Suprapubic skin (tissue), 4 donors: ENCODE results near the gene USP7. TPM values are rescaled to one million over a fixed set of nuclear protein-coding genes. Genes with fewer than 3 reads are reported as not detected.
"Not testable (repeated sequence)": the region's sequence is repeated elsewhere in the genome, so short reads cannot be mapped to it uniquely, and the experiment has no call there.

Source experiments
- DNase-seq, 2 donors: peaks; one replicate each; pipeline ENCODE4 v3.0.0-alpha.2; 2019; ENCODE audit warnings: low spot score in 2 of 2
- H3K27ac ChIP-seq: fragments of 200-600 bp; sonication (generic); one replicate; pipeline ENCODE4 v1.5.1; 2019
- H3K27me3 ChIP-seq: fragments of 200-600 bp; sonication (generic); one replicate; pipeline ENCODE4 v1.5.1; 2019
- H3K36me3 ChIP-seq: fragments of 200-600 bp; sonication (generic); one replicate; pipeline ENCODE4 v1.5.1; 2019
- H3K4me1 ChIP-seq: fragments of 200-600 bp; sonication (generic); one replicate; pipeline ENCODE4 v1.5.1; 2019
- H3K4me3 ChIP-seq: fragments of 200-600 bp; sonication (generic); one replicate; pipeline ENCODE4 v1.5.1; 2019; ENCODE audit warnings: mild to moderate bottlenecking
- H3K9me3 ChIP-seq: fragments of 200-600 bp; sonication (generic); one replicate; pipeline ENCODE4 v1.5.1; 2019
- CTCF ChIP-seq, 2 donors: fragments of 200-600 bp in 1 of 2; fragments of 450-650 bp in 1 of 2; sonication (generic) in 1 of 2; IDR thresholded peaks; one replicate each; pipeline ENCODE4 v1.5.1; 2016 to 2019; ENCODE audit warnings: antibody characterized with exemption in 2 of 2, mild to moderate bottlenecking in 1 of 2, moderate library complexity in 1 of 2
- EP300 ChIP-seq: sonication (generic); formaldehyde crosslinking; IDR thresholded peaks from one replicate; pipeline ENCODE4 v1.6.1; 2017; ENCODE audit warnings: antibody characterized with exemption
- POLR2A ChIP-seq, 2 donors: fragments of 450-650 bp; IDR thresholded peaks; one replicate each; pipeline ENCODE4 v1.6.1; 2017; ENCODE audit warnings: antibody characterized with exemption in 2 of 2, mild to moderate bottlenecking in 2 of 2, moderate library complexity in 2 of 2
- POLR2AphosphoS5 ChIP-seq, 3 donors: sonication (generic); formaldehyde crosslinking; IDR thresholded peaks; one replicate each; pipeline ENCODE4 v1.6.1; 2017; ENCODE audit warnings: antibody characterized with exemption in 3 of 3
- WGBS: methylation state at CpG from one replicate; pipeline ENCODE4 v1.1.5; 2018; 5-methylcytosine and 5-hydroxymethylcytosine counted together
- total RNA-seq, 4 donors: library from RNA; depleted of rRNA; stranded (reverse); fragments of >200 nt; gene quantifications; one replicate each; pipeline ENCODE4 v1.1.0, GENCODE V29; 2016

Gene USP7
- total RNA-seq, 4 donors from 2014 or later: 94.7 to 135 (median 119) TPM

DNA sequence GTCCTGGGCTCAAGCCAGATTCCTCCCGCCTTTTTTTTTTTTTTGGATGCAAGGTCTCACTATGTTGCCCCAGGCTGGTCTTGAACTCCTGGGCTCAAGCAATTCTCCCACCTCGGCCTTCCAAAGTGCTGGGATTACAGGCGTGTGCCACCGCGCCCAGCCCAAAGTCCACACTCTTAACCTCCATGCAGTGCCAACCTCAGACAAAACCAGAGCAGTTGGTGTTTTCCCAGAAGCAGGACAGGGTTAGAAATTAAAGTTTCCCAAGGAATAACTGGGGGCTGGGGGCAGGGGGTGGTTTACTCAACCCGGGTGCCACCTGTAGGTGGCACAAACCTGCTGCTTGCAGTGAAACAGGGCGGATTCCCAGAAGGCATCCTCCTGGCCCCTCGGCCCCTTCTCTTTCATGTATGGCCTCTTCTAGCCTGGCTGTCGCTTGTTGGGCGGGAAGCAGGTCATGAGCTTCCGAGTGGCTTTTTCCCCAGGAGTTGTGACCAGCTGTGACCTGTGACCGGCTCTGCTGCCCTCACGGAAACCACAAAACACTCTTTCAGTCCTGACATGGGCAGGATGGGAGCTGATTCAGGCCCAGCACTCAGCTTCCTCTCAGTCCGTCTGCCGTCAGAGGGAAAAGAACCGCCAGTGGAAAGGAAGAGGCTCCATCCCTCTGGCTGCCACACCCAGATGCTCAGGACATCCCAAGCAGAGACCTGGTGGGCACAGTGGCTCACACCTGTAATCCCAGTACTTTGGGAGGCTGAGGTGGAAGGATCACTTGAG, 25.6 kb upstream of the USP7 start:
- Histone ChIP-seq H3K4me3 (no peak overlapping the region), H3K27ac (no peak overlapping the region), H3K27me3 (no peaks in the 10 kb centered on the region), H3K36me3 (no peaks in the 10 kb centered on the region), H3K9me3 (no peaks in the 10 kb centered on the region), H3K4me1 (no peaks in the 10 kb centered on the region)
- TF ChIP-seq CTCF (IDR thresholded peaks at IDR 0.05): no peak
- no peak for TF ChIP-seq POLR2AphosphoS5 (IDR thresholded peaks at IDR 0.05)
- no peak for TF ChIP-seq POLR2A (IDR thresholded peaks at IDR 0.05)
- TF ChIP-seq EP300: no peak
- WGBS: 65% methylated on average over 11 of the region's 16 CpGs
- no peak for DNase-seq

GRCh38 chr16:8986818-8987191, 23.1 kb upstream of the USP7 start:
- Histone ChIP-seq H3K27ac (no peak overlapping the region), H3K4me3 (no peak overlapping the region), H3K9me3 (no peaks in the 10 kb centered on the region), H3K4me1 (no peaks in the 10 kb centered on the region), H3K27me3 (no peaks in the 10 kb centered on the region), H3K36me3 (no peaks in the 10 kb centered on the region)
- TF ChIP-seq POLR2A (IDR thresholded peaks at IDR 0.05) (no peak), POLR2AphosphoS5 (IDR thresholded peaks at IDR 0.05) (no peak), CTCF (IDR thresholded peaks at IDR 0.05) (no peak), EP300 (no peak)
- no peak for DNase-seq
- 89% methylated on average over 5 of the region's 5 CpGs for WGBS

DNA sequence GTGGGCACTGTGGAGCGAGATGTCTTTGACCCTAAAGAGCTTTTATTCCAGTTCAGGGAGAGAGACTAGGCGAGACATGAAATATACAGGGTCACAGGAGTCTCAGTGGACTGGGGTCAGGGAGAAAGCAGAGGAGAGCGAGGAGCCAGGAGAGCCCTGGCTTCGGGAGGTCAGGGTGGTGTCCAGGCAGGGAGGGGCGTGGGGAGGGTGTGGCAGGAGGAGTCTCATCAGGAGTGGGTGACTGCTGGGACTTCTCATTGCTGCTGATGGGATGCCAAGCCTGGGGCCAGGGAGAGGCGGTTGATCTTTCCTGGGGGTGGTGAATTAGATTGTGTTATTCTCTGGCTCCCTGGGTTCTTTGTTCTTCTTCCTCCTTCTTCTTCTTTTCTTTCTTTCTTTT, 22.4 kb upstream of the USP7 start:
- no peaks in the 10 kb centered on the region for H3K4me1 ChIP-seq
- no peak overlapping the region for H3K27ac ChIP-seq
- no peak for TF ChIP-seq POLR2AphosphoS5 (IDR thresholded peaks at IDR 0.05)
- no peak for TF ChIP-seq POLR2A (IDR thresholded peaks at IDR 0.05)
- no peak for TF ChIP-seq CTCF (IDR thresholded peaks at IDR 0.05)
- TF ChIP-seq EP300: no peak
- no peak overlapping the region for H3K4me3 ChIP-seq
- WGBS: 64% methylated on average over 6 of the region's 6 CpGs
- H3K9me3 ChIP-seq: no peaks in the 10 kb centered on the region
- no peaks in the 10 kb centered on the region for H3K36me3 ChIP-seq
- DNase-seq: no peak
- H3K27me3 ChIP-seq: no peaks in the 10 kb centered on the region

DNA sequence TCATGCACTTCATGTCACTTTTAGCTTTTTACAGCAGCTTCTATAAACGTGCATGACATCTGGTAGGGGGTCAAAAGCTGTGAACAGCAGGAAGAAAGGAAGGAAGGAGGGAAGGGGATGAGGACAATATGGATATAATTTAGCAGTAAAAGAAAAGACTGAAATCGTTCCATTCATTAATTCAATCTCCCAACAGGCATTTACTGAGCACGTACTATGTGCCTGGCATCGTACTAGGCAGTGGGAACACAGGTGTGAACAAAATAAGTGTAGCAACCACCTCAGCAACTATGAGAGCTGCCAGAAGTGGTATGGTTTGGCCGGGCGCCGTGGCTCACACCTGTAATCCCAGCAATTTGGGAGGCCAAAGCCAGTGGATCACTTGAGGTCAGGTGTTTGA, 19.1 kb upstream of the USP7 start:
- TF ChIP-seq POLR2A (IDR thresholded peaks at IDR 0.05) (no peak), CTCF (IDR thresholded peaks at IDR 0.05) (no peak), POLR2AphosphoS5 (IDR thresholded peaks at IDR 0.05) (no peak), EP300 (no peak)
- Histone ChIP-seq H3K4me3 (no peak overlapping the region), H3K36me3 (no peaks in the 10 kb centered on the region), H3K27me3 (no peaks in the 10 kb centered on the region), H3K27ac (no peak overlapping the region), H3K9me3 (no peaks in the 10 kb centered on the region), H3K4me1 (no peaks in the 10 kb centered on the region)
- DNase-seq: no peak
- 82% methylated on average over 7 of the region's 7 CpGs for WGBS

DNA sequence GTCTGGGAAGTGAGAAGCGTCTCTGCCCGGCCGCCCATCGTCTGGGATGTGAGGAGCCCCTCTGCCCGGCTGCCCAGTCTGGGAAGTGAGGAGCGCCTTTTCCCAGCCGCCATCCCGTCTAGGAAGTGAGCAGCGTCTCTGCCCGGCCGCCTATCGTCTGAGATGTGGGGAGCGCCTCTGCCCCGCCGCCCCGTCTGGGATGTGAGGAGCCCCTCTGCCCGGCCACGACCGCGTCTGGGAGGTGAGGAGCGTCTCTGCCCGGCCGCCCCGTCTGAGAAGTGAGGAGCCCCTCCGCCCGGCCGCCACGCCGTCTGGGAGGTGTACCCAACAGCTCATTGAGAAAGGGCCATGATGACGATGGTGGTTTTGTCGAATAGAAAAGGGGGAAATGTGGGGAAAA, 18.2 kb upstream of the USP7 start:
- H3K27me3 ChIP-seq, H3K27ac ChIP-seq, DNase-seq, H3K4me3 ChIP-seq, H3K4me1 ChIP-seq, H3K9me3 ChIP-seq, H3K36me3 ChIP-seq: not testable (repeated sequence)
- WGBS: 95% methylated on average over 16 of the region's 31 CpGs

GRCh38 chr16:8976189-8976588, 12.5 kb upstream of the USP7 start:
- H3K4me3 ChIP-seq, H3K36me3 ChIP-seq, H3K4me1 ChIP-seq, H3K27ac ChIP-seq, DNase-seq, H3K9me3 ChIP-seq, H3K27me3 ChIP-seq: not testable (repeated sequence)
- 58% methylated on average over 3 of the region's 3 CpGs for WGBS
